Astrocyte of the cerebellum (primary cell): ENCODE measurements around the gene NHLRC4.

ENCODE experiments used
- DNase-seq: peaks from one replicate; pipeline ENCODE4 v3.0.0-alpha.2; 2011; ENCODE audit warnings: low read depth
- H3K4me3 ChIP-seq: 2 replicates; pipeline ENCODE4 v1.5.1; 2011; ENCODE audit warnings: mild to moderate bottlenecking, low read depth, low read length, moderate library complexity
- CTCF ChIP-seq: IDR thresholded peaks from 2 replicates; pipeline ENCODE4 v1.5.1; 2012; ENCODE audit warnings: low read length, low read depth, moderate library complexity, mild to moderate bottlenecking; ENCODE audit errors: missing control alignments
- in situ Hi-C: cut with HindIII; loops from 2 replicates; pipeline ENCODE4 v1.10.0; 2017; ENCODE audit warnings: low sequenced_read_pairs

Gene NHLRC4

GRCh38 chr16:565419-566330, 1.1 kb upstream of the NHLRC4 start:
- TF ChIP-seq CTCF = no peak
- in situ Hi-C loops = no loop called here
- H3K4me3 ChIP-seq = no peak overlapping the region
- no peak for DNase-seq

DNA sequence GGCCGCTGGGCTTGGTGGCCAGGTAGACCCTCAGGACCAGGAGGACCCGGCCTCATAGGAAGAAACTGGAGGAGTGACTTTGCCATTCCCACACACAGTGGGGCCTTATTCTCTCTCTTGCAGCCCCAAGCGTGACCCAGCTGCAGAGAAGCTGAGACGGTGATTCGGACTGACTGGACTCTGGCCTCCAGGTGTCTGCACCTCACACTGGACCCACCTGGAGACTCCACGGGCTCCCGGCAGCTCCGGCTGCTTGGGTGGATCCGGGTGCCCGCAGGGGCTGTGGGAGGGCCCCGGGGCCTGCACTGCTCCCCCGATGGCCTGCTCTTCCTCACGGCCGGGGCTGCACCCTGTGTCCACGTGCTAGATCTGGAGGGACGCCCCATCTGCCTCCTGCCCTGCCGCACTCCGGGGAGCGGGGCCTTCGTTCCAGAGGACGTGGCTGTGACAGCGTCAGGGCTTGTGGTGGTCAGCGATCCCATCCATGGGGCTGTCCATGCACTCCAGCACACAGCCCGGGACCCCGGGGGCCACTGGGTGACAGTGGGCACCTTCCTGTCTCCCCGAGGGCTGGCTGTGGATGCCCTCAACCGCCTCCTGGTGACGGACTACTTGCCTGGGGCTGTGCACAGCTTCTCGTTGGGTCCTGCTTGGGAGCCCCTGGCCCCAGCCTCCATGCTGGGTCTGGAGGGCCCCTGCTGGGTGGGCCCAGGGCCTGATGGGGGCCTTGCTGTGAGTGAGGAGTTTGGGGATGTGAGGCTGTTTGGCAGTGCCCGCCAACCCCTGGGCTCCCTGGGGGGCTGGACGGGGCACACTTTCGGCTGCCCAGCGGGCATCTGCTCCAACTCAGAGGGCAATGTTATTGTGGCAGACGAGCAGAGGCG, 810 bp downstream of the NHLRC4 start:
- in situ Hi-C loops = no loop called here
- H3K4me3 ChIP-seq = no peak overlapping the region
- DNase-seq = no peak
- no peak for TF ChIP-seq CTCF

GRCh38 chr16:568401-569258, 1.8 kb downstream of the NHLRC4 start:
- in situ Hi-C loops = no loop called here
- TF ChIP-seq CTCF = no peak
- no peak for DNase-seq
- peak overlapping the region; percentile 84 for H3K4me3 ChIP-seq

DNA sequence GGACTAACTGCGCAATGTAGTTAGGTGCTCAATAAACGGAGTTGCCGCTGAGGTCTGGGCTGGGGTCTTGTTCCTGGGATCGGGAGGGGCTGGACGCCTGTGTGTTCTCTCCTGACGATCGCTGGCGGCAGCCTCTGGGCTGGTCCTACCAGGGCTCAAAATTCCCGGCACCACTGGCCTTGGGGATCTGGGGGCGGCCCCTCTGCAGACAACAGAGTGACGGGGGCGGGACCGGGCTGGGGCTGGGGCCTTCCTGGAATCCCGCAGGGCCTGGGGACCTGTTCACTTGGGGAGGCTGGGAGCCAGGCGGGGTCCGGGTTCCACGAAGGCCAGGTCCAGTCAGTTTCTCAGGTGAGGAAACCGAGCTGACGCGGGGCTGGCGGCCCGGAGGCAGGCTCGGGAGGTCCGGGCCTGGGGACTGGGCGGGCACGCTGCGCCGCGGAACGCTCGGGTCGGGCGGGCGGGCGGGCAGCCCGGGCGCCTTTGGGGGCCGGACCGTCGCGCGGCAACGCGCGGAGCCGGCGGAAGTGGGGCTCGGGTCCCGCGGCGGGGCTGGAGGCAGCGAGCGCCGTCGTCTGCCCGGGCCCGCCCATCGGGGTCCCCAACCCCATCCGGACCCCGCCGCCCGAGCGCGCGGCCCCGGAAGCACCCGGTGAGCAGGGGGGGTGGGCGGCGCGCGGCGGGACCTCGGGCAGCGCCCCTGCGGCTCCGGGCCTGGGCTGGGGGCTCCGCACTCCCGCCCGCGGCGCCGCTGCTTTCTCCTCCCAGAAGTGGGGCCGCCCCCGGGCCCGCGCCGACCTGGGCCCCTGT, 2.8 kb downstream of the NHLRC4 start, which contains the start of gene PIGQ:
TSS of gene PIGQ (plus strand) at position 524 of the 810 bp plus-strand sequence. CDS start 4,107 bp downstream, outside the sequence.
- in situ Hi-C loops = no loop called here
- TF ChIP-seq CTCF = no peak
- DNase-seq = no peak
- H3K4me3 ChIP-seq = peak within 1 kb of the TSS; percentile 84

DNA sequence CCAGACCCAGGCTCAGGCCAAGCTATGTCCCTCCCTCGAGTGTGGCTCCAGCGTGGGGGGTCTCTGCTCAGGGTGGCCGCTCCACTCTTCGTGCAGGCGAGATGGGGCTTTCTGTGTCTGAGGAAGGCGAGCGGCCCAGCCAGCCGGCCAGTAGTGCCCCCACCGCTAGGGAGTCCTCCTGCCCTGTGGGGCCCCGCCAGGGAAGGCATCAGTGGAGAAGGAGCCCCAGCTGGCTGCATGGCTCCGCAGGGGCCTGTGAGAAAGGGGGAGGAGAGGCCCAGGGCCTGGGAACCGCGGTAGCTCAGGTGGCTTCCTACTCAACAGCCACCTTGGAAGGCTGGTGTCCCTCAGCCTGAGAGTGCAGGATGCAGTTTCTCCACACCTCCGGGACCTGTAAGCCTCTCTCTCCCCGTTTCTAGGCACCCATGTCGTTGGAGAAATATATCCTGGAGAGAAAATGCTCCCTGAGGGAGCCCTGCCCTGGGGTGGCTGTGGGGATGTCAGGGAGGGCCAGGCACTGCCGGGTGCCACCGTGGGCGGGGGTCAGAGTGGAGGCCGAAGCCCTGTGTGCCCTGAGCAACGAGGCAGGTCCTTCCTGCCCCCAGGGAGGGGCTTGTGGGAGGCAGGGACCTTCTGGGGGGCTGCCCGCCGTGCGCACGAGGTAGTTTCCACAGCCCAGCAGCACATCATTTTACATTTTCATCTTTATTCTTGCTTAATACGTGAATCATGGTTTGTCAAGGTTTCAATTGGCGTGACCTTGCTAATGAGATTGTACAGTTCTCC, 6.3 kb downstream of the NHLRC4 start:
- no peak for TF ChIP-seq CTCF
- no peak for DNase-seq
- in situ Hi-C loops = no loop called here
- H3K4me3 ChIP-seq = no peak overlapping the region
